Measurements from ENCODE around the gene SLC37A1. TPM values are rescaled to one million over a fixed set of nuclear protein-coding genes. Genes with fewer than 3 reads are reported as not detected.

Gene SLC37A1
- total RNA-seq, 2 donors from 2014 or later, result 21.0 to 24.0 TPM

DNA sequence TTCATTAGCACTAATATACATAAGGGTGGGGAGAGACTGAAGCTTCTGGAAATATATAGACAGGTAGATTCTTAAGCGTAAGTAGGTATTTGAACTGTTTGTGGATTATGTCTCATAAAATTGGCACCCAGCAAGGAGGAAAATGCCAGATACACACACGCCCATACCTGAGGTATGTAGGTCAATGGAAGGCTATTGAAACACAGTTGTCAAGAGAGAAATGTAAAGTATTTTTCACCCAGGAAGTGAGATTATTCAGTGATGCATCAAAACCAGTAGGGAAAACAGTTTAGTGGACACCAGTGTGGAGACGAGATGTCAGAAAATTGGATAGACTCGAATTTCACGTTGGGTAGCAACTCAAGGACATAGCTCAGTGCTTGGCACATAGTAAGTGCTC, 12.9 kb upstream of the SLC37A1 start:
- no peak for ATAC-seq
- Mint-ChIP-seq H3K27me3 (peaks cover 5% of the 10 kb centered on the region), H3K27ac (no peak overlapping the region), H3K4me3 (no peak overlapping the region), H3K36me3 (ENCODE audit: low read depth) (no peaks in the 10 kb centered on the region), H3K4me1 (peaks cover 12% of the 10 kb centered on the region)
- no peaks in the 10 kb centered on the region for H3K9me3 ChIP-seq (ENCODE audit: control insufficient read depth, low read length, poor library complexity, severe bottlenecking)
- no peak for DNase-seq

DNA sequence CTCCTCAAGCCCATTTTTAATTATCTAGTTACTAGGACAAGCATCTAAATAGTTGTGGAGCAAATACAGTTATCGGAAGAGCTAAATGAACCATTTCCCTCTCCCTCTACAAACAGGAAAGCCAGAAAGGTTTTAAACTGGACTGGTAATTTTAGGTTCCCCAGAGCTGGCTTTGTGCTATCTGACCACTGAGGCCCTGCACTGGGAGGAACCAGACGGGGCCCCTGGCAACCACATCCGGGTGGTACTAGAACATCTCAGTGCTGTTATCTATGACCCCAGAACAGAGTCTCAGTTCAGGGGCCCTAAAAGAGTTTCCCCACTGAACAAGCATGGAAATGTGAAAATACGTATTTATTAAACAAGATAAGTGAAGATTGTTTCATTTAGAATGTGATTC, 9.9 kb upstream of the SLC37A1 start:
- H3K9me3 ChIP-seq (ENCODE audit: control insufficient read depth, low read length, poor library complexity, severe bottlenecking), result no peaks in the 10 kb centered on the region
- Mint-ChIP-seq H3K36me3 (ENCODE audit: low read depth) (no peaks in the 10 kb centered on the region), H3K27ac (no peak overlapping the region)

DNA sequence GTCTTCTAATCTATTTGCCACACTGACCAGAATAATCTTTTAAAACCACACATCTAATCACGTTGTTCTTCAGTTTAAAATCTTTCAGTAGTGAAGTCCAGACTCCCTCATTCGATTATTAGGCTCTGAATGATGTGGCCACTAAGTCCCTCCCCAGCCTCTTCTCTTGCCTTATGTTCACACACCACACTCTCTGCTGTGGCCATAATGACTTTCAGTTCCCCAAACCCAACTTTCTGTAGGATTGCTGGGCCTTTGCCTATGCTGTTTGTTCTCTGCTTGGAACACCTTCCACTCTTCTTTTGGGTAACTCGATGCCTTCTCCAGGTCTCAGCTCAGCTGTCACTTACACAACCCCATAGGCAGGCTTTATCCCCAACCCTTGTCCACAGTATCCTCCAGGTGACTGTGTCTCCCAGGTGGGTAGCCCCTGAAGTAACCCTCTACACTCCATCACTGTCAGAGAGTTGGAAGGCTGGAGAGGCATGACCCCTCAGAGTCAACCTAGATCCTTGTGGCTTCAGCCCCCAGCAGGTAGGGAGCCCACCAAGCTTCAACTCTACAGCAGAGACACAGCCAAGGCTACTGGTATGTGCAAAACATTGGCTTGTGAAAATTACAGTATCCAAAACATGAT, 8.4 kb upstream of the SLC37A1 start:
- no peaks in the 10 kb centered on the region for H3K36me3 Mint-ChIP-seq (ENCODE audit: low read depth)
- peaks cover 5% of the 10 kb centered on the region for H3K27me3 Mint-ChIP-seq
- H3K27ac Mint-ChIP-seq, result no peak overlapping the region
- no peak overlapping the region for H3K4me3 Mint-ChIP-seq
- peaks cover 3% of the 10 kb centered on the region for H3K4me1 Mint-ChIP-seq
- H3K9me3 ChIP-seq (ENCODE audit: control insufficient read depth, low read length, poor library complexity, severe bottlenecking), result no peaks in the 10 kb centered on the region
- DNase-seq (no peak), ATAC-seq (no peak)

More for the DNA sequence above, 9.9 kb upstream of the SLC37A1 start:
- ATAC-seq (no peak), DNase-seq (no peak)
- Mint-ChIP-seq H3K4me1 (peaks cover 3% of the 10 kb centered on the region), H3K4me3 (no peak overlapping the region), H3K27me3 (peaks cover 5% of the 10 kb centered on the region)

DNA sequence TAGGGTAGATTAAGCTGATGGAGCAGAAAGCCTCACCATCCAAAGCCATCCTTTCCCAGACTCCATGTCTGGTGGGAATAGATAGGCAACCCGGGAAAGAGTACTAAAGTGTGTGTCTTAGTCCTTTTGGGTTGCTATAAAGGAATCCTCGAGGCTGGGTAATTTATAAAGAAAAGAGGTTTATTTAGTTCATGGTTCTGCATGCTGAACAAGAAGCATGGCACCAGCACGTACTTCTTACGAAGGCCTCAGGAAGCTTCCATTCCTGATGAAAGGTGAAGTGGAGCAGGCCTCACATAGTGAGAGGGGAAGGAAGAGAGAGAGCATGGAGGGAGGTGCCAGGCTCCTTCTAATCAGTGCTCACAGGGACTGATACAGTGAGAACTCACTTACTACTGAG, 6.2 kb upstream of the SLC37A1 start:
- H3K9me3 ChIP-seq (ENCODE audit: control insufficient read depth, low read length, poor library complexity, severe bottlenecking), result no peaks in the 10 kb centered on the region
- Mint-ChIP-seq H3K27ac (no peak overlapping the region), H3K27me3 (no peaks in the 10 kb centered on the region), H3K4me1 (peaks cover 6% of the 10 kb centered on the region), H3K4me3 (no peak overlapping the region), H3K36me3 (ENCODE audit: low read depth) (no peaks in the 10 kb centered on the region)
- ATAC-seq (no peak), DNase-seq (no peak)

DNA sequence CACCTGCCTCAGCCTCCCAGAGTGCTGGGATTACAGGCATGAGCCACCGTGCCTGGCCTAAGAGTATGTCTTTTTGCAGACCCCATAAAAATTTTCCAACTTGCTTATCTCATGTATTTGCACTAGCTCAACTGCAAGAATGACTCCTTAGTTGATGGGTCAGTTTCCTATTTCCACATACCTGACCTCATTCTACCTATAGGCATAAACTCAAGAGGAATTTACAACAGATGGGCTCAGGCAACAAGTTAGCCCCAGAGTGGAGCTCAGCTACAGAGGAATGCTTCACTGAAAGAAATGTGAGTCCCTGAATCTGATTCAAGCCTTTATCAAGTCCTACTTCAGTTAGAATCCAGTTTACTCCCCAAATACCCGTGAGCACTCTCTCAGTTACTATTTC, 5.3 kb upstream of the SLC37A1 start:
- ATAC-seq (no peak), DNase-seq (no peak)
- H3K27ac Mint-ChIP-seq, result no peak overlapping the region
- H3K36me3 Mint-ChIP-seq (ENCODE audit: low read depth), result no peaks in the 10 kb centered on the region
- H3K4me3 Mint-ChIP-seq, result no peak overlapping the region
- peaks cover 9% of the 10 kb centered on the region for H3K4me1 Mint-ChIP-seq
- no peaks in the 10 kb centered on the region for H3K27me3 Mint-ChIP-seq
- H3K9me3 ChIP-seq (ENCODE audit: control insufficient read depth, low read length, poor library complexity, severe bottlenecking), result no peaks in the 10 kb centered on the region

DNA sequence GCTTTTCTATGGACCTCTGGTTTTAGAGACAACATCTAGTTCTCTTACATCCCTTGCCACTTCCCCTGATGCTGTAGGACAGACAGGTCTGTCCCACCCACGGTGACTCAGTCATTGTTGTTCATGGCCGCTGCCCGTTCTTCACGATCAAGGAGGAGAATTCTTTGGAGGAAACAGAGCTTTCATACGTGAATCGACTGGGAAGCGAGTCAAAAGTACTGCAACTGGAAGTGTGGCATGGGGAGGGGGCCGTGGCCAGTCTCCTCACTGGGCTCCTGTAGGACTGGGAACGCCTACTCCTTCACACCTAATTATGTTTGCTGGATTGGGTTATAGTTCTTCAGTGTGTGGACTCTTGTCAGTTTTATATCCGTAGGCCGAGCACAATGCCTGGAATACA, 4.4 kb upstream of the SLC37A1 start:
- no peaks in the 10 kb centered on the region for H3K9me3 ChIP-seq (ENCODE audit: control insufficient read depth, low read length, poor library complexity, severe bottlenecking)
- Mint-ChIP-seq H3K4me1 (peaks cover 9% of the 10 kb centered on the region), H3K27ac (no peak overlapping the region), H3K4me3 (no peak overlapping the region), H3K27me3 (no peaks in the 10 kb centered on the region), H3K36me3 (ENCODE audit: low read depth) (no peaks in the 10 kb centered on the region)
- ATAC-seq, result no peak
- no peak for DNase-seq

DNA sequence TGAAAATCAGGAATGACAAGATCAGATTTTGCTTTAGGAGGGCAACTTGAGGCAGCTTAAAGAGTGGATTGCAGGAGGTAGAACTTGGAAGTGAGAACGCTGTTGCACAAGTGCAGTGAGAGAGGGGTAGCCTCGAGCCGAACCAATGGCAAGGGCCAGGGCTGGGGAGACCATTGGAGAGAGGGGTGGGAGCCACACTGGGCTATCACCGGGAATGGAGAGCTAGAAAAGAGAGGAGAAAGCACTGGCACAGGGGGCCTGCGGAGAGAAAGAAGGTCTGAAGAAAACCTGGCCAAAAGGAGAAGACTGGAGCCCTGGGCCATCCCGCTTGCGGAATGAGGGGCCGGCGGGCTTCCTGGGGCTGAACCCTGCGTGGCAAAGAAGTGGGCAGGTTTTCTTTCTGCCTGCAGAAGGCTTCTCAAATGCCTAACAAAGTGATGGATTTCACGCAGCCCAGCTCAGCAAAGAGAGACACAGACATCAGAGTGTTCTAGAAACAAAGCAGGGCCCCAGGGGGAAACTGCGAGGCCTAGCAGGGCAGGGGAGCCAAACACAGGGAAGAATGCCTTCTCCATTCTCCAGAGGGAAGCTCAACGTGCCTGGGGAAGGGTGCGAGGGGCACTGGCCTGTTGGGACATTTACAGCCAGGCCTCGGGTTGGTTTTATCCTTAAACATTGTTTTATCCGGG, 1.2 kb upstream of the SLC37A1 start:
- no peaks in the 10 kb centered on the region for H3K27me3 Mint-ChIP-seq
- no peaks in the 10 kb centered on the region for H3K9me3 ChIP-seq (ENCODE audit: control insufficient read depth, low read length, poor library complexity, severe bottlenecking)
- ATAC-seq (no peak), DNase-seq (no peak)
- H3K4me3 Mint-ChIP-seq, result peak overlapping the region; percentile 90
- H3K36me3 Mint-ChIP-seq (ENCODE audit: low read depth), result peaks cover 3% of the 10 kb centered on the region
- peaks cover 26% of the 10 kb centered on the region for H3K4me1 Mint-ChIP-seq
- H3K27ac Mint-ChIP-seq, result peak overlapping the region; percentile 84

DNA sequence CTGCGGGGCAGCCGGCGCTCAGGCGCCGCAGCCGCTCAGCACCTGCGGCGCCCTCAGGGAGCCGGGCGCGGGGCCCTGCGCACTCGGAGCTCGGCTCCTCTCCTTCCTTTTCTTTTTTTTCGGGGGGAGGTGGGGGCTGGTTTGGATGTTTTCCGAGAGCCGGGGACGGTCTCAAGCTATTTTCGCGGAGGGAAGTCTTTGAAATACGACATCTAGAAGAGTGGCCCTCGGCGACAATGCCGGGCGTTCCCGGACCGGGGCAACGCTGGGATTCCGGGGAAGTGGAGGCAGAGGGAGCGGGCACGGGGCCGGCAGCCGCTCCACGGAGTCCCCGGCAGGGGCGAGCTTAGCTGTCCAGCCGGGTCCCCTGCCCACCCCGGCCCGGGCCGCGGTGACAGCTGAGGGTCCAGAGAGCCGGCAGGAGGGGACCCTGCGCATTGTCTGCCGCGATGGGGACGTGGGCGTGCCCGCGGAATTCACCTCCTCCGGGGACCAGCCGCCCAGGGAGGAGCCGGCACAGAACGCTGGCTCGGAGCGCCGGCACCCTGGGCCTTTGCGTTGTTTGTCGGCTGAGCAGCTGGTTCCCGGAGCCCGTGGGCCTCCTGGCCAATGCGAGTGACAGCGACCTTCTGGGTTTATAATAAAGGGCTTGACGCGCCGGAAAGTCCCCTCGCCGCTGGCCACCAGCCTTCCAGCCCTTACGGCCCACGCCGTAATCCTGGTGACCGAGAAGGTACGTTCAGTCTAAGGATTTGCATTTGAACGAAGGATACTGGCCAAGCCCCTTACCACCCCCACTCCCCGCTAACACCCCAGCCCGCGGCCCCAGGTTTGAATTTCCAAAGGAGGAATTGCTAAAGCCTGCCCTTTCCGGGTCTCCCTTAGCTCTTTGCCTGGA, 582 bp downstream of the SLC37A1 start:
- peaks cover 3% of the 10 kb centered on the region for H3K36me3 Mint-ChIP-seq (ENCODE audit: low read depth)
- peaks cover 29% of the 10 kb centered on the region for H3K4me1 Mint-ChIP-seq
- ATAC-seq (peak; percentile 88), DNase-seq (peak; percentile 38 to 58 (median 41))
- no peaks in the 10 kb centered on the region for H3K27me3 Mint-ChIP-seq
- H3K27ac Mint-ChIP-seq, result peak overlapping the region; percentile 81
- H3K4me3 Mint-ChIP-seq, result peak overlapping the region; percentile 89
- H3K9me3 ChIP-seq (ENCODE audit: control insufficient read depth, low read length, poor library complexity, severe bottlenecking), result no peaks in the 10 kb centered on the region

DNA sequence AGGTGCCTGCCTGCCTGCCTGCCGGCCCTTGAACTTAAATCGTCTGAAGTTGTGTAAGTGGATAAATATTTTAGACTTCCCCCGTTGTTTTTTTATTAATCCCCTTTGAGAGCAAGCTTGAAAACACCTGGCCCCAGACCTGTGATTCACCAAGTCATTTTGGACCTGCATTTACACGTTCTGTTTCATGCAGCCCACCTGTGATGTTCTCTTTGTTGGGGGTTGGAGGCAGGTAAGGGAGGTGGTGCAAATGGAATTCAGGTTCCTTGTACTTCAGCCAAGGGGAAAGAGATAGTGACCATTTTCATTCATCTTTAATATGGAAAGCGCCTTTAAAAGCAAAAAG, 1.2 kb downstream of the SLC37A1 start:
- ATAC-seq, result no peak
- Mint-ChIP-seq H3K27ac (peak overlapping the region; percentile 81), H3K4me1 (peaks cover 33% of the 10 kb centered on the region), H3K36me3 (ENCODE audit: low read depth) (peaks cover 4% of the 10 kb centered on the region), H3K27me3 (no peaks in the 10 kb centered on the region), H3K4me3 (peak overlapping the region; percentile 89)
- DNase-seq, result no peak
- no peaks in the 10 kb centered on the region for H3K9me3 ChIP-seq (ENCODE audit: control insufficient read depth, low read length, poor library complexity, severe bottlenecking)

DNA sequence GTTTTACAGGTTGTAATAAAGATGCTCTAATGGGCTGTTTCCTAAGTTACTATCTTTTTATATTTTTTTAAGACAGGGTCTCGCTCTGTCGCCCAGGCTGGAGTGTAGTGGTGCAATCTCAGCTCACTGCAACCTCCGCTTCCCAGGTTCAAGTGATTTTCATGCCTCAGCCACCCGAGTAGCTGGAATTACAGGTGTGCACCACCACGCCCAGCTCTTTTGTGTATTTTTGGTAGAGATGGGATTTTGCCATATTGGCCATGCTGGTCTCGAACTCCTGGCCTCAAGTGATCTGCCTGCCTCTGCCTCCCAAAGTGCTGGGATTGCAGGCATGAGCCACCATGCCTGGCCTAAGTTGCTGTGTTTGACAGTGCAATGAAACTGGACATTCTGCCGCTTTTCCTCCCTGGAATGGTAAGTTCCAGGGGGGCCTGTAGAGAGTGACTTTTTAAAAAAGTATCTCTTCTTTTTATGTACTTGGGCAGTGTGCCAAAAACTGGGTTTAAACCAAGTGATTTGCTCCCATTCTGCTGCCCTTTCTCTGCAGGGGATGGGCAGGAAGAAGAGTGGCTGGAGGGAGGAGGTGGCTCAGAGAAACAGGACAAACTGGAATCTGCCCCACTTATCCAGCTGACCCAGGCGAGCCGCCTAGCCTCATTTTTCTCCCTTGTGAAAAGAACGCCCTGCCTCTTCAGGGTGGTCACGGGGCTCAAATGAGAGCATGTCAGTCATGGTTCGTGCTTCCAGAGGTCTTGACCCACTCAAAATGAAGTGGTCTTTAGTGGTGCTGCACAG, 2.3 kb downstream of the SLC37A1 start:
- no peak for ATAC-seq
- no peaks in the 10 kb centered on the region for H3K9me3 ChIP-seq (ENCODE audit: control insufficient read depth, low read length, poor library complexity, severe bottlenecking)
- no peaks in the 10 kb centered on the region for H3K27me3 Mint-ChIP-seq
- peaks cover 40% of the 10 kb centered on the region for H3K4me1 Mint-ChIP-seq
- no peak overlapping the region for H3K27ac Mint-ChIP-seq
- no peak overlapping the region for H3K4me3 Mint-ChIP-seq
- DNase-seq, result no peak
- H3K36me3 Mint-ChIP-seq (ENCODE audit: low read depth), result peaks cover 10% of the 10 kb centered on the region

DNA sequence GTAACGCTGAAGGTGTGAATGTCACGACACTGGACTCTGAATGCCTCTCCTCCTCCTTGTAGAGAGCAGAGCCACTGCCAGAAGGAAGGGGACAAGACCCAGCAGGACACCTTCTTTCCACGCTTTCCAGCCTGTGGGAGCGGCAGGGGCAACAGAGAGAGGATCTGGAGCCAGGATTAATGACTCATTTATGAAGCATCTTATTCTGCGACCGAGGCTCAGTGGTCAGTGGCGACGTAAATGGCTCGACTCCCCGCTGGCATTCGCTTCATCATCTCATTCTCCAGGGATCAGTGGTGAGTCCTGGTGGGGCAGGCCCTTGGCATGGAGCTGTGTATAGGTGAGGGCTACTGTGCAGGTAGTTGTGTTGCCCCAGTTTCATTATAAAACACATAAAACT, 4.6 kb downstream of the SLC37A1 start:
- H3K4me3 Mint-ChIP-seq, result no peak overlapping the region
- H3K9me3 ChIP-seq (ENCODE audit: control insufficient read depth, low read length, poor library complexity, severe bottlenecking), result no peaks in the 10 kb centered on the region
- DNase-seq (no peak), ATAC-seq (no peak)
- peaks cover 12% of the 10 kb centered on the region for H3K36me3 Mint-ChIP-seq (ENCODE audit: low read depth)
- peaks cover 39% of the 10 kb centered on the region for H3K4me1 Mint-ChIP-seq
- peak overlapping the region; percentile 41 for H3K27ac Mint-ChIP-seq
- H3K27me3 Mint-ChIP-seq, result no peaks in the 10 kb centered on the region

DNA sequence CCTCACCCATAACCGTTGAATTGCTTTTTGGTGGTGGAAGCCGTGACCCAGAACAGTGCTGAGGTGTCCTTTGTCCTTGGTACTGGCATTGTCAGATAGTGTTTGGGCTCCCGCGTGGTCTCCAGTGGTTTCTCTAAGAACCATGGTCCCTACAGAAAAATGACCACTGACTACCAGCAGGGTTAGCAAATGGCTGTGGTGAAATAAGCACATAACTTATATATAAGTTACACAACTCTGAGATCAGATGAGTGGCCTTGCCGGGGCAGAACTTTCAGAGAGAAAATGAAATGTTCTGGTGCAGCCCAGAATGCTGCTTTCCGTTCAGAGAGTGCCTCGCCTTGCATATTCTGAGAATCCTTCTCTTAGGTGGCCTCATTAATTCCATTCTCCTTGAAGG, 5.0 kb downstream of the SLC37A1 start:
- no peak for ATAC-seq
- Mint-ChIP-seq H3K27ac (peak overlapping the region; percentile 41), H3K27me3 (no peaks in the 10 kb centered on the region), H3K36me3 (ENCODE audit: low read depth) (peaks cover 12% of the 10 kb centered on the region), H3K4me3 (no peak overlapping the region), H3K4me1 (peaks cover 37% of the 10 kb centered on the region)
- H3K9me3 ChIP-seq (ENCODE audit: control insufficient read depth, low read length, poor library complexity, severe bottlenecking), result no peaks in the 10 kb centered on the region
- DNase-seq, result no peak
